Endothelial cell of umbilical vein (primary cell): Measurements from ENCODE around the gene GABPB2. TPM values are rescaled to one million over a fixed set of nuclear protein-coding genes. Genes with fewer than 3 reads are reported as not detected.

Experiments
- BruUV-seq: library from RNA; stranded (reverse); fragments of 400-500 nt; replicated peaks from 2 replicates; lab custom pipeline; 2021; lab: Mats Ljungman, UMichigan
- CTCF ChIA-PET: fragments of 300-600, 350-600 bp; sonication (Branson Sonifier 250); formaldehyde crosslinking; loops from one replicate; lab custom pipeline; 2021; ENCODE audit warnings: antibody characterized with exemption, inconsistent platforms; lab: Charles Lee
- POLR2A ChIA-PET: fragments of 300-600, 350-600 bp; sonication (Branson Sonifier 250); formaldehyde crosslinking; loops from one replicate; lab custom pipeline; 2021; ENCODE audit warnings: antibody characterized with exemption, inconsistent platforms; lab: Charles Lee
- DNase-seq: peaks from one replicate; pipeline ENCODE4 v3.0.0-alpha.2; 2011; ENCODE audit warnings: low read depth, low spot score
- FAIRE-seq: peaks from 2 replicates; lab custom pipeline; 2011; peaks lifted over from hg19 to GRCh38; lab: Jason Lieb, UNC
- H2AFZ ChIP-seq: 2 replicates; pipeline ENCODE4 v1.6.0; 2012; ENCODE audit warnings: low read depth, low read length, control low read depth, inconsistent platforms
- H3K27ac ChIP-seq: 2 replicates; pipeline ENCODE4 v1.5.1; 2011; ENCODE audit warnings: low read depth, mild to moderate bottlenecking, control low read depth, low read length, moderate library complexity; ENCODE audit not compliant: insufficient read depth
- H3K27me3 ChIP-seq, 2 experiments: 2 replicates each; pipeline versions ENCODE4 v1.6.0 to v1.6.1; 2011; ENCODE audit warnings: low read length in 2 of 2, mixed read lengths in 1 of 2; ENCODE audit not compliant: control insufficient read depth in 2 of 2, insufficient read depth in 2 of 2
- H3K36me3 ChIP-seq, 2 experiments: 2 replicates in 1 of 2; 3 replicates in 1 of 2; pipeline ENCODE4 v1.5.1; 2011; ENCODE audit warnings: low read length in 2 of 2, mild to moderate bottlenecking in 1 of 2, moderate library complexity in 1 of 2; ENCODE audit not compliant: control insufficient read depth in 2 of 2, insufficient read depth in 2 of 2; ENCODE audit errors: extremely low read depth in 1 of 2
- H3K4me1 ChIP-seq: 3 replicates; pipeline ENCODE4 v1.5.1; 2011; ENCODE audit warnings: mild to moderate bottlenecking, low read length; ENCODE audit not compliant: control insufficient read depth, insufficient read depth; ENCODE audit errors: extremely low read depth
- H3K4me2 ChIP-seq: 2 replicates; pipeline ENCODE4 v1.6.1; 2011; ENCODE audit warnings: low read length, control low read depth, mixed read lengths; ENCODE audit not compliant: insufficient read depth
- H3K4me3 ChIP-seq, 3 experiments: fragments of 200-600 bp in 1 of 3; sonication (generic), shearing (Covaris generic) in 1 of 3; replicated peaks in 1 of 3; 2 replicates each; pipeline ENCODE4 v1.5.1; 2011 to 2016; ENCODE audit warnings: control low read depth in 3 of 3, low read length in 3 of 3, mild to moderate bottlenecking in 2 of 3, inconsistent platforms in 1 of 3, low read depth in 1 of 3, moderate library complexity in 1 of 3; ENCODE audit not compliant: insufficient read depth in 1 of 3
- H3K79me2 ChIP-seq: 2 replicates; pipeline ENCODE4 v1.6.0; 2012; ENCODE audit warnings: low read length, inconsistent platforms; ENCODE audit not compliant: control insufficient read depth, insufficient read depth
- H3K9ac ChIP-seq: replicated peaks from 2 replicates; pipeline ENCODE3; 2011; ENCODE audit warnings: low read length, control low read depth; ENCODE audit not compliant: insufficient read depth; ENCODE audit errors: extremely low read depth
- H3K9me1 ChIP-seq: replicated peaks from 3 replicates; pipeline ENCODE4 v1.6.0; 2011; ENCODE audit warnings: mild to moderate bottlenecking, low read length; ENCODE audit not compliant: control insufficient read depth, insufficient read depth; ENCODE audit errors: extremely low read depth
- H3K9me3 ChIP-seq: replicated peaks from 2 replicates; pipeline ENCODE4 v1.5.1; 2012; ENCODE audit warnings: low read length, inconsistent platforms; ENCODE audit not compliant: control insufficient read depth, insufficient read depth
- H4K20me1 ChIP-seq: replicated peaks from 2 replicates; pipeline ENCODE3; 2011; ENCODE audit warnings: mild to moderate bottlenecking, low read length; ENCODE audit not compliant: control insufficient read depth, insufficient read depth; ENCODE audit errors: extremely low read depth
- CTCF ChIP-seq, 2 donors: IDR thresholded peaks; 1 replicate in 1 of 2; 2 replicates in 1 of 2; pipeline ENCODE4 v1.5.1; 2011; ENCODE audit warnings: low read length in 2 of 2, mild to moderate bottlenecking in 2 of 2, moderate library complexity in 2 of 2, control low read depth in 1 of 2, inconsistent platforms in 1 of 2, low read depth in 1 of 2; ENCODE audit not compliant: insufficient read depth in 1 of 2; ENCODE audit errors: extremely low read depth in 1 of 2
- FOS ChIP-seq: IDR thresholded peaks from 2 replicates; pipeline ENCODE4 v1.6.1; 2011; ENCODE audit warnings: mild to moderate bottlenecking, low read length, moderate library complexity, borderline replicate concordance; ENCODE audit not compliant: insufficient read depth
- GATA2 ChIP-seq: IDR thresholded peaks from 2 replicates; pipeline ENCODE4 v1.7.0; 2011; ENCODE audit warnings: low read depth, mild to moderate bottlenecking, moderate library complexity, mixed read lengths, low read length; ENCODE audit not compliant: insufficient read length, insufficient read depth
- JUN ChIP-seq: IDR thresholded peaks from 2 replicates; pipeline ENCODE4 v1.6.1; 2011; ENCODE audit warnings: borderline replicate concordance, low read depth; ENCODE audit not compliant: insufficient read length, insufficient read depth
- MYC ChIP-seq: IDR thresholded peaks from one replicate; pipeline ENCODE4 v1.6.1; 2011; ENCODE audit warnings: mild to moderate bottlenecking, low read depth, low read length
- POLR2A ChIP-seq: IDR thresholded peaks from 2 replicates; pipeline ENCODE4 v1.6.1; 2012; ENCODE audit warnings: low read depth, mild to moderate bottlenecking, control low read depth, low read length
- dilution Hi-C: fragments of 300-500 bp; cut with MboI; formaldehyde crosslinking; loops from one replicate; pipeline ENCODE4 v1.15.0; 2019; ENCODE audit warnings: low sequenced_read_pairs; ENCODE audit not compliant: extremely low pct_ligation_motif_present
- intact Hi-C: fragments of 100-400 bp; cut with micrococcal nuclease; formaldehyde crosslinking; loops from one replicate; pipeline ENCODE4 v1.10.0; 2022
- polyA plus RNA-seq, 4 experiments: library from polyadenylated mRNA; depleted of rRNA in 3 of 4; stranded (reverse) in 3 of 4; unstranded in 1 of 4; fragments of >200 nt; gene quantifications; 2 replicates each; pipeline versions ENCODE4 v1.2.1 to v1.2.3, GENCODE V29; 2011 to 2012; ENCODE audit warnings: missing spikeins in 1 of 4
- total RNA-seq: library from RNA; stranded (reverse); gene quantifications from 2 replicates; pipeline ENCODE4 v1.2.3, GENCODE V29; 2021

Gene GABPB2
- total and polyA plus RNA-seq, 2 donors (not counting 3 experiments of a cell fraction or from before 2014, with no cell fraction given), result 2.6 to 4.3 TPM

GRCh38 chr1:151026460-151026859 is 44.1 kb upstream of the GABPB2 start:
- POLR2A ChIA-PET, result no interaction called here
- no peak overlapping the region for H3K27ac ChIP-seq
- no peaks in the 10 kb centered on the region for H3K9me3 ChIP-seq
- H3K4me1 ChIP-seq, result no peaks in the 10 kb centered on the region
- DNase-seq, result no peak
- no peaks in the 10 kb centered on the region for H4K20me1 ChIP-seq
- peaks cover 0 to 14% of the 10 kb centered on the region in 2 experiments for H3K36me3 ChIP-seq
- BruUV-seq, result no TSS peak
- H3K4me3 ChIP-seq, result no peak overlapping the region
- CTCF ChIA-PET, result interaction anchor here (0.9 to 4.8 kb wide), 6 partner anchors 20 to 74 kb away, joined by 3 to 60 read pairs (median 16); partner anchors contain the start of genes C1orf56, CDC42SE1 and MINDY1
- no peak overlapping the region for H3K4me2 ChIP-seq
- no peaks in the 10 kb centered on the region for H3K27me3 ChIP-seq
- FAIRE-seq, result no peak
- no peaks in the 10 kb centered on the region for H3K79me2 ChIP-seq
- H3K9ac ChIP-seq, result no peak overlapping the region
- H3K9me1 ChIP-seq, result no peaks in the 10 kb centered on the region
- dilution Hi-C loops (no loop called here), intact Hi-C loops (no loop called here)
- H2AFZ ChIP-seq, result no peak overlapping the region
- TF ChIP-seq JUN (no peak), GATA2 (no peak), MYC (no peak), CTCF (IDR thresholded peaks at IDR 0.05; ENCODE audit: extremely low read depth in 1 of 2, insufficient read depth in 1 of 2, low read depth in 1 of 2, low read length in 2 of 2) (no peak), POLR2A (no peak), FOS (no peak)
